Neural progenitor cell (in vitro differentiated cells): Measurements from ENCODE around the gene TNFRSF14.

Source experiments
- EZH2 ChIP-seq: fragments of 200-600 bp; sonication (generic); IDR thresholded peaks from 2 replicates; pipeline ENCODE4 v1.6.1; 2017; ENCODE audit warnings: antibody characterized with exemption, mild to moderate bottlenecking, moderate library complexity
- TF ChIP-seq, protein P1 (sequence below): fragments of 200-600 bp; sonication (generic); IDR thresholded peaks from 2 replicates; pipeline ENCODE4 v1.5.1; 2017; ENCODE audit warnings: antibody characterized with exemption, mild to moderate bottlenecking

- TF ChIP-seq, protein P1, sequence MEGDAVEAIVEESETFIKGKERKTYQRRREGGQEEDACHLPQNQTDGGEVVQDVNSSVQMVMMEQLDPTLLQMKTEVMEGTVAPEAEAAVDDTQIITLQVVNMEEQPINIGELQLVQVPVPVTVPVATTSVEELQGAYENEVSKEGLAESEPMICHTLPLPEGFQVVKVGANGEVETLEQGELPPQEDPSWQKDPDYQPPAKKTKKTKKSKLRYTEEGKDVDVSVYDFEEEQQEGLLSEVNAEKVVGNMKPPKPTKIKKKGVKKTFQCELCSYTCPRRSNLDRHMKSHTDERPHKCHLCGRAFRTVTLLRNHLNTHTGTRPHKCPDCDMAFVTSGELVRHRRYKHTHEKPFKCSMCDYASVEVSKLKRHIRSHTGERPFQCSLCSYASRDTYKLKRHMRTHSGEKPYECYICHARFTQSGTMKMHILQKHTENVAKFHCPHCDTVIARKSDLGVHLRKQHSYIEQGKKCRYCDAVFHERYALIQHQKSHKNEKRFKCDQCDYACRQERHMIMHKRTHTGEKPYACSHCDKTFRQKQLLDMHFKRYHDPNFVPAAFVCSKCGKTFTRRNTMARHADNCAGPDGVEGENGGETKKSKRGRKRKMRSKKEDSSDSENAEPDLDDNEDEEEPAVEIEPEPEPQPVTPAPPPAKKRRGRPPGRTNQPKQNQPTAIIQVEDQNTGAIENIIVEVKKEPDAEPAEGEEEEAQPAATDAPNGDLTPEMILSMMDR = no peak
- TF ChIP-seq EZH2 = no peak
These were observed 17.2 kb downstream of the TNFRSF14 start for GRCh38 chr1:2573250-2573920.
